WTC11 (cell line): ENCODE results near the gene SOAT2.

ENCODE experiments used
- RELA ChIP-seq: sonication (generic); formaldehyde crosslinking; IDR thresholded peaks from 2 replicates; pipeline ENCODE4 v1.8.1; 2022; ENCODE audit warnings: missing genetic modification reagents, mild to moderate bottlenecking, borderline replicate concordance
- ZNF317 ChIP-seq: sonication (generic); formaldehyde crosslinking; IDR thresholded peaks from 2 replicates; pipeline ENCODE4 v1.8.1; 2023; ENCODE audit warnings: low read depth, mild to moderate bottlenecking, moderate library complexity, missing genetic modification reagents, borderline replicate concordance
- TF ChIP-seq, protein P1 (sequence below): fragments of 200-600 bp; IDR thresholded peaks from 2 replicates; pipeline ENCODE4 v1.8.0; 2022; ENCODE audit warnings: antibody characterized with exemption
- TF ChIP-seq, protein P2 (sequence below): sonication (generic); formaldehyde crosslinking; IDR thresholded peaks from 2 replicates; pipeline ENCODE4 v1.8.1; 2022; ENCODE audit warnings: low read depth, mild to moderate bottlenecking, moderate library complexity, missing genetic modification reagents, borderline replicate concordance
- TF ChIP-seq, protein P3 (sequence below): sonication (generic); formaldehyde crosslinking; IDR thresholded peaks from 2 replicates; pipeline ENCODE4 v1.8.1; 2023; ENCODE audit warnings: mild to moderate bottlenecking, moderate library complexity, missing genetic modification reagents

DNA sequence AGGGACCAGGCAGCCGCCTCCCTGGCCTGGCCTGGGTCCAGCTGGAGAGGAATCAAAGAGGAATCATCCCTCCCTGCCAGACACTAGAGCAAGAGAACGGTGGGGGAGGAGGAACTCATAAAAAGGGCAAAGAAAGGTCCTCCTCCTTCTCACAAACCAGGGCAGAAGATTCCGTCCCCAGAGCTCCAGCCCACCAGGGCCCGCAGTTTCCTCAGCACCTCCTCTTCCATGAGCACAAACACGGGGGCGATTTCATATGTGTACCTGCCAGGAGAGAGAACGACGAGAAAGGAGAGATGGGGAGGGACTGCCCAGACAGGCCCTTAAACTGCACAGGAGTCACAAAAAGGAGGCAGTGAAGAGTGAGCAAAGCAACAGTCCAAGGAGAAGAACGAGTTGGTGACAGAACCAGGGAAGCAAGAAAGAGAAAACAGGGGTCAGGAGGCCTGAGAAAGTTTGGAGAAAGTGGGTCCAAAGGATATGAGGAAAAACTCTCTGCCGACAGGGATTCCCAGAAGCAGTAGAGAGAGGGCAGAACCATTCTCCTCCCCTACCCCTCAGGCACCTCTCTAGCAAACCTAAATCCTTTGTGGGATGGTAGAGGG is 68.5 kb downstream of the SOAT2 start:
- TF ChIP-seq, protein P1, sequence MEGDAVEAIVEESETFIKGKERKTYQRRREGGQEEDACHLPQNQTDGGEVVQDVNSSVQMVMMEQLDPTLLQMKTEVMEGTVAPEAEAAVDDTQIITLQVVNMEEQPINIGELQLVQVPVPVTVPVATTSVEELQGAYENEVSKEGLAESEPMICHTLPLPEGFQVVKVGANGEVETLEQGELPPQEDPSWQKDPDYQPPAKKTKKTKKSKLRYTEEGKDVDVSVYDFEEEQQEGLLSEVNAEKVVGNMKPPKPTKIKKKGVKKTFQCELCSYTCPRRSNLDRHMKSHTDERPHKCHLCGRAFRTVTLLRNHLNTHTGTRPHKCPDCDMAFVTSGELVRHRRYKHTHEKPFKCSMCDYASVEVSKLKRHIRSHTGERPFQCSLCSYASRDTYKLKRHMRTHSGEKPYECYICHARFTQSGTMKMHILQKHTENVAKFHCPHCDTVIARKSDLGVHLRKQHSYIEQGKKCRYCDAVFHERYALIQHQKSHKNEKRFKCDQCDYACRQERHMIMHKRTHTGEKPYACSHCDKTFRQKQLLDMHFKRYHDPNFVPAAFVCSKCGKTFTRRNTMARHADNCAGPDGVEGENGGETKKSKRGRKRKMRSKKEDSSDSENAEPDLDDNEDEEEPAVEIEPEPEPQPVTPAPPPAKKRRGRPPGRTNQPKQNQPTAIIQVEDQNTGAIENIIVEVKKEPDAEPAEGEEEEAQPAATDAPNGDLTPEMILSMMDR = no peak
- TF ChIP-seq, protein P2, sequence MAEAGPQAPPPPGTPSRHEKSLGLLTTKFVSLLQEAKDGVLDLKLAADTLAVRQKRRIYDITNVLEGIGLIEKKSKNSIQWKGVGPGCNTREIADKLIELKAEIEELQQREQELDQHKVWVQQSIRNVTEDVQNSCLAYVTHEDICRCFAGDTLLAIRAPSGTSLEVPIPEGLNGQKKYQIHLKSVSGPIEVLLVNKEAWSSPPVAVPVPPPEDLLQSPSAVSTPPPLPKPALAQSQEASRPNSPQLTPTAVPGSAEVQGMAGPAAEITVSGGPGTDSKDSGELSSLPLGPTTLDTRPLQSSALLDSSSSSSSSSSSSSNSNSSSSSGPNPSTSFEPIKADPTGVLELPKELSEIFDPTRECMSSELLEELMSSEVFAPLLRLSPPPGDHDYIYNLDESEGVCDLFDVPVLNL (CRISPR knock-in tag) = no peak
- TF ChIP-seq ZNF317 (CRISPR knock-in tag) (no peak), RELA (CRISPR knock-in tag) (no peak)
- TF ChIP-seq, protein P3, sequence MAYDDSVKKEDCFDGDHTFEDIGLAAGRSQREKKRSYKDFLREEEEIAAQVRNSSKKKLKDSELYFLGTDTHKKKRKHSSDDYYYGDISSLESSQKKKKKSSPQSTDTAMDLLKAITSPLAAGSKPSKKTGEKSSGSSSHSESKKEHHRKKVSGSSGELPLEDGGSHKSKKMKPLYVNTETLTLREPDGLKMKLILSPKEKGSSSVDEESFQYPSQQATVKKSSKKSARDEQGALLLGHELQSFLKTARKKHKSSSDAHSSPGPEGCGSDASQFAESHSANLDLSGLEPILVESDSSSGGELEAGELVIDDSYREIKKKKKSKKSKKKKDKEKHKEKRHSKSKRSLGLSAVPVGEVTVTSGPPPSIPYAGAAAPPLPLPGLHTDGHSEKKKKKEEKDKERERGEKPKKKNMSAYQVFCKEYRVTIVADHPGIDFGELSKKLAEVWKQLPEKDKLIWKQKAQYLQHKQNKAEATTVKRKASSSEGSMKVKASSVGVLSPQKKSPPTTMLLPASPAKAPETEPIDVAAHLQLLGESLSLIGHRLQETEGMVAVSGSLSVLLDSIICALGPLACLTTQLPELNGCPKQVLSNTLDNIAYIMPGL (CRISPR knock-in tag) = no peak
